Endothelial cell of umbilical vein (primary cell): ENCODE data around the gene SIN3A. TPM values are rescaled to one million over a fixed set of nuclear protein-coding genes. Genes with fewer than 3 reads are reported as not detected.

Experiments used
- BruUV-seq: library from RNA; stranded (reverse); fragments of 400-500 nt; replicated peaks from 2 replicates; lab custom pipeline; 2021; lab: Mats Ljungman, UMichigan
- CTCF ChIA-PET: fragments of 300-600, 350-600 bp; sonication (Branson Sonifier 250); formaldehyde crosslinking; loops from one replicate; lab custom pipeline; 2021; ENCODE audit warnings: antibody characterized with exemption, inconsistent platforms; lab: Charles Lee
- POLR2A ChIA-PET: fragments of 300-600, 350-600 bp; sonication (Branson Sonifier 250); formaldehyde crosslinking; loops from one replicate; lab custom pipeline; 2021; ENCODE audit warnings: antibody characterized with exemption, inconsistent platforms; lab: Charles Lee
- DNase-seq: peaks from one replicate; pipeline ENCODE4 v3.0.0-alpha.2; 2011; ENCODE audit warnings: low read depth, low spot score
- FAIRE-seq: peaks from 2 replicates; lab custom pipeline; 2011; peaks lifted over from hg19 to GRCh38; lab: Jason Lieb, UNC
- H2AFZ ChIP-seq: 2 replicates; pipeline ENCODE4 v1.6.0; 2012; ENCODE audit warnings: low read depth, low read length, control low read depth, inconsistent platforms
- H3K27ac ChIP-seq: 2 replicates; pipeline ENCODE4 v1.5.1; 2011; ENCODE audit warnings: low read depth, mild to moderate bottlenecking, control low read depth, low read length, moderate library complexity; ENCODE audit not compliant: insufficient read depth
- H3K27me3 ChIP-seq, 2 experiments: 2 replicates each; pipeline versions ENCODE4 v1.6.0 to v1.6.1; 2011; ENCODE audit warnings: low read length in 2 of 2, mixed read lengths in 1 of 2; ENCODE audit not compliant: control insufficient read depth in 2 of 2, insufficient read depth in 2 of 2
- H3K36me3 ChIP-seq, 2 experiments: 2 replicates in 1 of 2; 3 replicates in 1 of 2; pipeline ENCODE4 v1.5.1; 2011; ENCODE audit warnings: low read length in 2 of 2, mild to moderate bottlenecking in 1 of 2, moderate library complexity in 1 of 2; ENCODE audit not compliant: control insufficient read depth in 2 of 2, insufficient read depth in 2 of 2; ENCODE audit errors: extremely low read depth in 1 of 2
- H3K4me1 ChIP-seq: 3 replicates; pipeline ENCODE4 v1.5.1; 2011; ENCODE audit warnings: mild to moderate bottlenecking, low read length; ENCODE audit not compliant: control insufficient read depth, insufficient read depth; ENCODE audit errors: extremely low read depth
- H3K4me2 ChIP-seq: 2 replicates; pipeline ENCODE4 v1.6.1; 2011; ENCODE audit warnings: low read length, control low read depth, mixed read lengths; ENCODE audit not compliant: insufficient read depth
- H3K4me3 ChIP-seq, 3 experiments: fragments of 200-600 bp in 1 of 3; sonication (generic), shearing (Covaris generic) in 1 of 3; replicated peaks in 1 of 3; 2 replicates each; pipeline ENCODE4 v1.5.1; 2011 to 2016; ENCODE audit warnings: control low read depth in 3 of 3, low read length in 3 of 3, mild to moderate bottlenecking in 2 of 3, inconsistent platforms in 1 of 3, low read depth in 1 of 3, moderate library complexity in 1 of 3; ENCODE audit not compliant: insufficient read depth in 1 of 3
- H3K79me2 ChIP-seq: 2 replicates; pipeline ENCODE4 v1.6.0; 2012; ENCODE audit warnings: low read length, inconsistent platforms; ENCODE audit not compliant: control insufficient read depth, insufficient read depth
- H3K9ac ChIP-seq: replicated peaks from 2 replicates; pipeline ENCODE3; 2011; ENCODE audit warnings: low read length, control low read depth; ENCODE audit not compliant: insufficient read depth; ENCODE audit errors: extremely low read depth
- H3K9me1 ChIP-seq: replicated peaks from 3 replicates; pipeline ENCODE4 v1.6.0; 2011; ENCODE audit warnings: mild to moderate bottlenecking, low read length; ENCODE audit not compliant: control insufficient read depth, insufficient read depth; ENCODE audit errors: extremely low read depth
- H3K9me3 ChIP-seq: replicated peaks from 2 replicates; pipeline ENCODE4 v1.5.1; 2012; ENCODE audit warnings: low read length, inconsistent platforms; ENCODE audit not compliant: control insufficient read depth, insufficient read depth
- H4K20me1 ChIP-seq: replicated peaks from 2 replicates; pipeline ENCODE3; 2011; ENCODE audit warnings: mild to moderate bottlenecking, low read length; ENCODE audit not compliant: control insufficient read depth, insufficient read depth; ENCODE audit errors: extremely low read depth
- CTCF ChIP-seq, 2 donors: IDR thresholded peaks; 1 replicate in 1 of 2; 2 replicates in 1 of 2; pipeline ENCODE4 v1.5.1; 2011; ENCODE audit warnings: low read length in 2 of 2, mild to moderate bottlenecking in 2 of 2, moderate library complexity in 2 of 2, control low read depth in 1 of 2, inconsistent platforms in 1 of 2, low read depth in 1 of 2; ENCODE audit not compliant: insufficient read depth in 1 of 2; ENCODE audit errors: extremely low read depth in 1 of 2
- EZH2 ChIP-seq: IDR thresholded peaks from 2 replicates; pipeline ENCODE4 v1.6.1; 2012; ENCODE audit warnings: borderline replicate concordance, low read depth, mild to moderate bottlenecking, moderate library complexity, low read length, inconsistent platforms; ENCODE audit not compliant: severe bottlenecking
- FOS ChIP-seq: IDR thresholded peaks from 2 replicates; pipeline ENCODE4 v1.6.1; 2011; ENCODE audit warnings: mild to moderate bottlenecking, low read length, moderate library complexity, borderline replicate concordance; ENCODE audit not compliant: insufficient read depth
- GATA2 ChIP-seq: IDR thresholded peaks from 2 replicates; pipeline ENCODE4 v1.7.0; 2011; ENCODE audit warnings: low read depth, mild to moderate bottlenecking, moderate library complexity, mixed read lengths, low read length; ENCODE audit not compliant: insufficient read length, insufficient read depth
- JUN ChIP-seq: IDR thresholded peaks from 2 replicates; pipeline ENCODE4 v1.6.1; 2011; ENCODE audit warnings: borderline replicate concordance, low read depth; ENCODE audit not compliant: insufficient read length, insufficient read depth
- MAX ChIP-seq: IDR thresholded peaks from 2 replicates; pipeline ENCODE4 v1.6.1; 2011; ENCODE audit not compliant: insufficient read depth, insufficient read length
- MYC ChIP-seq: IDR thresholded peaks from one replicate; pipeline ENCODE4 v1.6.1; 2011; ENCODE audit warnings: mild to moderate bottlenecking, low read depth, low read length
- POLR2A ChIP-seq: IDR thresholded peaks from 2 replicates; pipeline ENCODE4 v1.6.1; 2012; ENCODE audit warnings: low read depth, mild to moderate bottlenecking, control low read depth, low read length
- POLR2AphosphoS5 ChIP-seq: IDR thresholded peaks from 2 replicates; pipeline ENCODE4 v1.6.1; 2012; ENCODE audit warnings: low read depth, mild to moderate bottlenecking, control low read depth, low read length, moderate library complexity; ENCODE audit not compliant: insufficient read depth
- dilution Hi-C: fragments of 300-500 bp; cut with MboI; formaldehyde crosslinking; loops from one replicate; pipeline ENCODE4 v1.15.0; 2019; ENCODE audit warnings: low sequenced_read_pairs; ENCODE audit not compliant: extremely low pct_ligation_motif_present
- intact Hi-C: fragments of 100-400 bp; cut with micrococcal nuclease; formaldehyde crosslinking; loops from one replicate; pipeline ENCODE4 v1.10.0; 2022
- polyA plus RNA-seq, 4 experiments: library from polyadenylated mRNA; depleted of rRNA in 3 of 4; stranded (reverse) in 3 of 4; unstranded in 1 of 4; fragments of >200 nt; gene quantifications; 2 replicates each; pipeline versions ENCODE4 v1.2.1 to v1.2.3, GENCODE V29; 2011 to 2012; ENCODE audit warnings: missing spikeins in 1 of 4
- total RNA-seq: library from RNA; stranded (reverse); gene quantifications from 2 replicates; pipeline ENCODE4 v1.2.3, GENCODE V29; 2021

SIN3A gene
- total and polyA plus RNA-seq, 2 donors (not counting 3 experiments of a cell fraction or from before 2014, with no cell fraction given), result 30.6 to 44.5 TPM

- peaks cover 19 to 21% of the 10 kb centered on the region in 2 experiments for H3K36me3 ChIP-seq
- H3K9me3 ChIP-seq, result no peaks in the 10 kb centered on the region
- H3K9me1 ChIP-seq, result no peaks in the 10 kb centered on the region
- no peak for FAIRE-seq
- H2AFZ ChIP-seq, result no peak overlapping the region
- H3K4me1 ChIP-seq, result no peaks in the 10 kb centered on the region
- intact Hi-C loops, result no loop called here
- BruUV-seq, result no TSS peak
- no peak overlapping the region for H3K27ac ChIP-seq
- CTCF ChIA-PET, result interaction anchor here (1.4 kb wide), 1 partner anchor 9 kb away, joined by 4 read pairs; no protein-coding TSS in a partner anchor
- H3K27me3 ChIP-seq, result no peaks in the 10 kb centered on the region
- no peak overlapping the region for H3K4me2 ChIP-seq
- no peak for TF ChIP-seq EZH2
- no peak for TF ChIP-seq JUN
- TF ChIP-seq GATA2, result no peak
- TF ChIP-seq MAX, result no peak
- TF ChIP-seq POLR2A, result no peak
- no peaks in the 10 kb centered on the region for H4K20me1 ChIP-seq
- no peak for DNase-seq
- H3K4me3 ChIP-seq, result no peak overlapping the region
- H3K79me2 ChIP-seq, result no peaks in the 10 kb centered on the region
- POLR2A ChIA-PET, result no interaction called here
- dilution Hi-C loops, result no loop called here
- no peak overlapping the region for H3K9ac ChIP-seq
Observed at GRCh38 chr15:75397494-75397893, 54.0 kb downstream of the SIN3A start.

- Histone ChIP-seq H3K36me3 (peaks cover 15 to 31% of the 10 kb centered on the region in 2 experiments), H3K27ac (no peak overlapping the region), H4K20me1 (no peaks in the 10 kb centered on the region), H3K9me3 (no peaks in the 10 kb centered on the region), H3K9me1 (no peaks in the 10 kb centered on the region), H3K4me3 (no peak overlapping the region), H3K4me1 (no peaks in the 10 kb centered on the region), H3K9ac (no peak overlapping the region), H3K27me3 (no peaks in the 10 kb centered on the region), H3K4me2 (no peak overlapping the region), H3K79me2 (no peaks in the 10 kb centered on the region), H2AFZ (no peak overlapping the region)
- POLR2A ChIA-PET, result no interaction called here
- DNase-seq (no peak), FAIRE-seq (no peak)
- dilution Hi-C loops, result no loop called here
- BruUV-seq, result no TSS peak
- CTCF ChIA-PET, result interaction anchor here (0.7 to 1.5 kb wide), 3 partner anchors 8 to 21 kb away, joined by 3 to 5 read pairs (median 3); partner anchors contain the start of gene MAN2C1
- TF ChIP-seq FOS (no peak), MAX (no peak), MYC (no peak), GATA2 (no peak), EZH2 (no peak), JUN (no peak), POLR2AphosphoS5 (no peak), POLR2A (no peak), CTCF (IDR thresholded peaks at IDR 0.05; ENCODE audit: extremely low read depth in 1 of 2, insufficient read depth in 1 of 2, low read depth in 1 of 2, low read length in 2 of 2) (no peak)
- intact Hi-C loops, result no loop called here
Observed at GRCh38 chr15:75389791-75390382, 61.6 kb downstream of the SIN3A start.
